ENCODE measurements around the gene IQGAP2.

The IQGAP2 gene

GRCh38 chr5:76492819-76493189 is 89.7 kb downstream of the IQGAP2 start:
- no peak overlapping the region for H3K4me3 ChIP-seq (ENCODE audit: low read length)
- DNase-seq (ENCODE audit: low read depth), result no peak
- TF ChIP-seq, protein P1, sequence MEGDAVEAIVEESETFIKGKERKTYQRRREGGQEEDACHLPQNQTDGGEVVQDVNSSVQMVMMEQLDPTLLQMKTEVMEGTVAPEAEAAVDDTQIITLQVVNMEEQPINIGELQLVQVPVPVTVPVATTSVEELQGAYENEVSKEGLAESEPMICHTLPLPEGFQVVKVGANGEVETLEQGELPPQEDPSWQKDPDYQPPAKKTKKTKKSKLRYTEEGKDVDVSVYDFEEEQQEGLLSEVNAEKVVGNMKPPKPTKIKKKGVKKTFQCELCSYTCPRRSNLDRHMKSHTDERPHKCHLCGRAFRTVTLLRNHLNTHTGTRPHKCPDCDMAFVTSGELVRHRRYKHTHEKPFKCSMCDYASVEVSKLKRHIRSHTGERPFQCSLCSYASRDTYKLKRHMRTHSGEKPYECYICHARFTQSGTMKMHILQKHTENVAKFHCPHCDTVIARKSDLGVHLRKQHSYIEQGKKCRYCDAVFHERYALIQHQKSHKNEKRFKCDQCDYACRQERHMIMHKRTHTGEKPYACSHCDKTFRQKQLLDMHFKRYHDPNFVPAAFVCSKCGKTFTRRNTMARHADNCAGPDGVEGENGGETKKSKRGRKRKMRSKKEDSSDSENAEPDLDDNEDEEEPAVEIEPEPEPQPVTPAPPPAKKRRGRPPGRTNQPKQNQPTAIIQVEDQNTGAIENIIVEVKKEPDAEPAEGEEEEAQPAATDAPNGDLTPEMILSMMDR (conservative IDR thresholded peaks at IDR 0.05; ENCODE audit: low read length), result no peak

DNA sequence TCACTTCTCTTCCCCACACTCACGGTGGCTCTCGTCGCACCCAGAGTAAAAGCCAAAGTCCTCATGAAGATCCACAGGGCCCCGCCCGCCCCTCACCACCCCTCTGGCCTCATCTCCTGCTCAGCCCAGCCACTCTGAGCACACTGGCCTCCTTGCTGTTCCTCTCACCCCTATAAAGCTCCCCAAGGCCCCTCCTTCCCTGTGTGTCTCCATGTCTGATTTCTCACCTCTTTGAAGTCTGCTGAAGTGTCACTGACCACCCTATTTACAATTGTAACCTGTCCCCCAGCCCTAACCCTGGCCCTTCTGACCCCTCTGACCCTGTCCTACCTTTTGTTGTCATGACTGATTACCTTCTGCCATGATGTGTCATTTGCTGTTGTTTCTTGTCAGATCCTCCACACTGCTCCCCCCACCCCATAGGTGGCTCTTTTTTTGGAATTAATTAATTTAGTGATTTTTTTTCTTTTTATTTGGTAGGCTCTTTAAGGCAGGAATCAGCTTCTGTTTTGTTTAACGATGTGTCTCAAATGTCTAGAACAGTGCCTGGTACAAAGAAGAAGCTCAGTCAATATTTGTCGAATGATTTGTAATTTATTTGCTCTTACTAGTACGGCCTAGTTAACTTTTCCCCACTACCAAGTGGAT is 90.2 kb downstream of the IQGAP2 start:
- TF ChIP-seq, protein P1 (conservative IDR thresholded peaks at IDR 0.05; ENCODE audit: low read length), result no peak
- DNase-seq (ENCODE audit: low read depth), result no peak
- no peak overlapping the region for H3K4me3 ChIP-seq (ENCODE audit: low read length)

DNA sequence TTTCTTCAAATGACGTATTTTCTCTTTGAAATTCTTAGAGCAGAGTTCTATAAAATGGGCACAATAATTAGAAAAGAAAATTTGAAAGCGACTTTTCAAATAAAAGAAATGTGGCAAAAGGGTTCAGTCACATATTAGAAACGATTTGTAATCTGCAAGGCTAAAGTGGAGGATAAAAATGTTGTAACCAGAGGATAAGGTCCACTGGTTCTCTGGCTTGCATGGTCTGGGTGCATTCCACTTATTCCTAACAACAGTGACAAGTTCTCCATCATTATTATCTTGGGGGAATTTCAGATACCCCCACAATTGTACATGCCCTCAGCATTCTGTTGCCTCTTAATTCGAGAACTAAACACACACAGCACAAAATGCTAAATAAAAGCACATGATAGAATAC is 91.1 kb downstream of the IQGAP2 start:
- no peak for DNase-seq (ENCODE audit: low read depth)
- no peak overlapping the region for H3K4me3 ChIP-seq (ENCODE audit: low read length)
- TF ChIP-seq, protein P1 (conservative IDR thresholded peaks at IDR 0.05; ENCODE audit: low read length), result no peak

DNA sequence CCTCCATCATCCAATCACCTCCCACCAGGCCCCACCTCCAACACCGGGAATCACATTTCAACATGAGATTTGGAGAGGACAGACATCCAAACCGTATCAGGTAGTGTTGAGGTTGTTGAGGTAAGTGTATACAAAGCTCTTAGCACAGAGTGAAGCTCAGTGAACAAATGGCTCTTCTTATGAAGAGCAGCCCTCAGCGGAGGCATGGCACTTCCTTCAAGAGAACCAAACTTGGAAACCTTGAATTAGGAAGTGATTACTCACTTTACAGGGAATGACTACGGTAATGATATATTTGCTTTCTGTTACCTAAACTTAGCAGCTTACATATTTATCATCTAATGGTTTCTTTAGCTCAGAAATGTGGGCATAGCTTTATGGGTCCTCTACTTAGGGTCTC is 92.8 kb downstream of the IQGAP2 start:
- H3K4me3 ChIP-seq (ENCODE audit: low read length), result no peak overlapping the region
- no peak for DNase-seq (ENCODE audit: low read depth)
- TF ChIP-seq, protein P1 (conservative IDR thresholded peaks at IDR 0.05; ENCODE audit: low read length), result no peak

DNA sequence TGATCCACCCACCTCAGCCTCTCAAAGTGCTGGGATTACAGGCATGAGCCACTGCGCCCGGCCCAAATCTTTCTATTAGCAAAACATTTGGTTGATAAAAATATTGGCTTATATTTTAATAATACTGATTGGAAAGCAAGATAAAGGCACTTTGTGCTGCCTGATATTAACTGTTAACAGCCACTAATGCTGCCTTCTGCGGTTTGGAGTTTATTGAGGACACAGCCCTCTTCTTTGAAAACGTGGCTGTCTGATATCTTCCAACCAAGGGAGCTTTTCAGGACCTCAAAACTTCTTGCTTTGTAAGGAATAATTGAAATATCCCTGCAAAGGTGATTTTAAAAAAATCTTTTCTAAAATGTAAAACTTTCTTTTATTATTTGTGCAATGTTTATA is 94.0 kb downstream of the IQGAP2 start:
- TF ChIP-seq, protein P1 (conservative IDR thresholded peaks at IDR 0.05; ENCODE audit: low read length), result no peak
- H3K4me3 ChIP-seq (ENCODE audit: low read length), result no peak overlapping the region
- DNase-seq (ENCODE audit: low read depth), result no peak

DNA sequence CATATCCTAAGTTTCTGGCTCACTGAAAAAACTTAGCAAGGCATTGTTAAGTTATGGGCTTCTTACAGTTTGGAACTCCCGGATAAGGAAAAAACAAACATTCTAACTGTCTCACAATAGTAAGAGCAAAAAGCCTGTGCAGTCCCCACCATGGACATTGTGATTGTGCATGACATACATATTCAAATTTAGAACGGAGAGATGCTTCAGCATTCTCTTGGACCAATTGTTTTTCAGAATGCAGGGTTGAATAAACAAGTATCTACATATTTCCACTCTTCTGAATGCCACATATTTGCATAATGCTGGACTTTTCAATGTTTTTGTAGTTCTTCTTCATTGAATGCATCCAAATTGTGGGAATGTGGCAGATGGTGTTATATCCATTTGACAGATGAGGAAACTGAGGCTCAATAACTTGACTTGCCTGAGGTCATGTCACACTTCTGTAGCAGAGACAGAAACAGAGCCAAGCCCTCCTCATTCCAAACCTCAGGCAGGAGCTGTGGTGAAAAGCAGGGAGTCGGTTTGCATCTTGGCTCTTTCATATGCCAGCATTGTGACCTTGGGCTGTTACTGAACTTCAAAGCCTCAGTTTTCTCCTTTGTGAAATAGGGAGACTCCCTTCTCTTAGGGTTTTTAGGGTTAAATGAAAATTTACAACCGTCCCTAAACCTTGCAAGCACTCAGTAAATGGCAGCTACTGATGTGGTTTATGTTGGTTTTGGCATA is 95.1 kb downstream of the IQGAP2 start:
- no peak for DNase-seq (ENCODE audit: low read depth)
- TF ChIP-seq, protein P1 (conservative IDR thresholded peaks at IDR 0.05; ENCODE audit: low read length), result no peak
- H3K4me3 ChIP-seq (ENCODE audit: low read length), result no peak overlapping the region

All from AG10803 (cell line).